Ishikawa (cell line): ENCODE measurements around the gene CA10.

Experiments
- CEBPB ChIP-seq: IDR thresholded peaks from 2 replicates; pipeline ENCODE4 v1.6.1; 2012
- CREB1 ChIP-seq: IDR thresholded peaks from 2 replicates; pipeline ENCODE4 v1.6.1; 2012; ENCODE audit warnings: low read depth
- EGR1 ChIP-seq: IDR thresholded peaks from 2 replicates; pipeline ENCODE4 v1.6.1; 2012
- EP300 ChIP-seq: IDR thresholded peaks from 2 replicates; pipeline ENCODE4 v1.6.1; 2012; ENCODE audit warnings: borderline replicate concordance
- FOXM1 ChIP-seq: IDR thresholded peaks from 2 replicates; pipeline ENCODE4 v1.6.1; 2012; ENCODE audit warnings: low read depth, borderline replicate concordance
- MAX ChIP-seq: IDR thresholded peaks from 2 replicates; pipeline ENCODE4 v1.6.1; 2012
- NFIC ChIP-seq: IDR thresholded peaks from 2 replicates; pipeline ENCODE4 v1.6.1; 2012
- RAD21 ChIP-seq: IDR thresholded peaks from 2 replicates; pipeline ENCODE4 v1.6.1; 2012; ENCODE audit warnings: low read depth
- REST ChIP-seq: IDR thresholded peaks from 2 replicates; pipeline ENCODE4 v1.6.1; 2012; ENCODE audit warnings: low read depth, mild to moderate bottlenecking
- TAF1 ChIP-seq: IDR thresholded peaks from 2 replicates; pipeline ENCODE4 v1.6.1; 2012; ENCODE audit warnings: low read depth, mild to moderate bottlenecking
- TCF12 ChIP-seq: IDR thresholded peaks from 2 replicates; pipeline ENCODE4 v1.6.1; 2012; ENCODE audit warnings: low read depth
- TEAD4 ChIP-seq: IDR thresholded peaks from 2 replicates; pipeline ENCODE4 v1.6.1; 2012
- USF1 ChIP-seq: IDR thresholded peaks from 2 replicates; pipeline ENCODE4 v1.6.1; 2012
- YY1 ChIP-seq: IDR thresholded peaks from 2 replicates; pipeline ENCODE4 v1.6.1; 2012; ENCODE audit warnings: low read depth
- ZBTB7A ChIP-seq: IDR thresholded peaks from 2 replicates; pipeline ENCODE4 v1.6.1; 2012; ENCODE audit warnings: low read depth

Gene CA10

GRCh38 chr17:51820252-51820651 is 338.3 kb downstream of the CA10 start:
- TF ChIP-seq CEBPB, result no peak
- no peak for TF ChIP-seq REST
- TF ChIP-seq EGR1, result no peak
- no peak for TF ChIP-seq YY1
- TF ChIP-seq CREB1, result no peak
- TF ChIP-seq USF1, result no peak

GRCh38 chr17:51819341-51820219 is 338.9 kb downstream of the CA10 start:
- TF ChIP-seq NFIC (no peak), TAF1 (no peak), REST (no peak), USF1 (no peak), MAX (no peak), YY1 (no peak), ZBTB7A (no peak), FOXM1 (no peak), RAD21 (no peak), EGR1 (no peak), TCF12 (no peak), CEBPB (no peak), TEAD4 (no peak), EP300 (no peak), CREB1 (no peak)

- TF ChIP-seq EGR1 (no peak), NFIC (no peak), TCF12 (no peak), ZBTB7A (no peak), REST (no peak), EP300 (no peak), TAF1 (no peak), RAD21 (no peak), TEAD4 (no peak), CEBPB (no peak), CREB1 (no peak), USF1 (no peak)
These were observed 339.7 kb downstream of the CA10 start for GRCh38 chr17:51818777-51819176.

GRCh38 chr17:51817955-51818354 is 340.6 kb downstream of the CA10 start:
- TF ChIP-seq CREB1, result no peak
- no peak for TF ChIP-seq TCF12
- TF ChIP-seq EP300, result no peak
- TF ChIP-seq FOXM1, result no peak
- no peak for TF ChIP-seq YY1
- TF ChIP-seq REST, result no peak
- no peak for TF ChIP-seq NFIC
- TF ChIP-seq TAF1, result no peak
- no peak for TF ChIP-seq USF1
- TF ChIP-seq RAD21, result no peak
- no peak for TF ChIP-seq TEAD4
- TF ChIP-seq EGR1, result no peak
- TF ChIP-seq CEBPB, result no peak
- no peak for TF ChIP-seq MAX
- TF ChIP-seq ZBTB7A, result no peak
